Neuron (in vitro differentiated cells): ENCODE data around the gene LGALS12.
"Not testable (repeated sequence)": the region's sequence is repeated elsewhere in the genome, so short reads cannot be mapped to it uniquely, and the experiment has no call there.

ENCODE experiments used
- H2AFZ ChIP-seq: one replicate; pipeline ENCODE4 v1.6.1; 2013; ENCODE audit warnings: low read depth, mild to moderate bottlenecking, inconsistent platforms, low read length, moderate library complexity
- H3K27me3 ChIP-seq: one replicate; pipeline ENCODE4 v1.6.1; 2013; ENCODE audit warnings: low read length; ENCODE audit not compliant: insufficient read depth
- H3K36me3 ChIP-seq: one replicate; pipeline ENCODE4 v1.6.1; 2013; ENCODE audit warnings: low read length; ENCODE audit not compliant: insufficient read depth
- H3K4me1 ChIP-seq: one replicate; pipeline ENCODE4 v1.6.1; 2013; ENCODE audit warnings: low read length; ENCODE audit not compliant: insufficient read depth
- H3K4me3 ChIP-seq: 2 replicates; pipeline ENCODE4 v1.5.1; 2013; ENCODE audit warnings: mild to moderate bottlenecking, low read length, moderate library complexity
- H3K9me3 ChIP-seq: one replicate; pipeline ENCODE4 v1.6.1; 2013; ENCODE audit warnings: low read length

Gene LGALS12

GRCh38 chr11:63508745-63509144 is 2.9 kb downstream of the LGALS12 start:
- Histone ChIP-seq H3K4me1 (peaks cover 4% of the 10 kb centered on the region), H3K36me3 (no peaks in the 10 kb centered on the region), H3K9me3 (no peaks in the 10 kb centered on the region), H3K4me3 (no peak overlapping the region), H3K27me3 (peaks cover 25% of the 10 kb centered on the region), H2AFZ (no peak overlapping the region)

- H2AFZ ChIP-seq, result no peak overlapping the region
- no peaks in the 10 kb centered on the region for H3K9me3 ChIP-seq
- peaks cover 25% of the 10 kb centered on the region for H3K27me3 ChIP-seq
- H3K36me3 ChIP-seq, result no peaks in the 10 kb centered on the region
- H3K4me1 ChIP-seq, result peaks cover 4% of the 10 kb centered on the region
- no peak overlapping the region for H3K4me3 ChIP-seq
These were observed 4.6 kb downstream of the LGALS12 start for GRCh38 chr11:63510360-63511047.

GRCh38 chr11:63511048-63511748 is 5.3 kb downstream of the LGALS12 start:
- peaks cover 4% of the 10 kb centered on the region for H3K4me1 ChIP-seq
- H2AFZ ChIP-seq, result no peak overlapping the region
- H3K36me3 ChIP-seq, result no peaks in the 10 kb centered on the region
- H3K4me3 ChIP-seq, result no peak overlapping the region
- no peaks in the 10 kb centered on the region for H3K9me3 ChIP-seq
- peaks cover 25% of the 10 kb centered on the region for H3K27me3 ChIP-seq

- Histone ChIP-seq H3K4me3 (no peak overlapping the region), H3K27me3 (peaks cover 27% of the 10 kb centered on the region), H3K36me3 (no peaks in the 10 kb centered on the region), H2AFZ (no peak overlapping the region), H3K4me1 (peaks cover 4% of the 10 kb centered on the region), H3K9me3 (no peaks in the 10 kb centered on the region)
These were observed 6.9 kb downstream of the LGALS12 start for GRCh38 chr11:63512816-63513215.

GRCh38 chr11:63516109-63516508 is 10.2 kb downstream of the LGALS12 start:
- H2AFZ ChIP-seq, result no peak overlapping the region
- peaks cover 18% of the 10 kb centered on the region for H3K27me3 ChIP-seq
- no peaks in the 10 kb centered on the region for H3K9me3 ChIP-seq
- H3K4me1 ChIP-seq, result no peaks in the 10 kb centered on the region
- no peaks in the 10 kb centered on the region for H3K36me3 ChIP-seq
- H3K4me3 ChIP-seq, result no peak overlapping the region

GRCh38 chr11:63517156-63517555 is 11.3 kb downstream of the LGALS12 start:
- Histone ChIP-seq H3K4me3 (no peak overlapping the region), H3K36me3 (no peaks in the 10 kb centered on the region), H3K27me3 (peaks cover 8% of the 10 kb centered on the region), H2AFZ (no peak overlapping the region), H3K9me3 (no peaks in the 10 kb centered on the region), H3K4me1 (no peaks in the 10 kb centered on the region)

GRCh38 chr11:63518548-63518947 is 12.7 kb downstream of the LGALS12 start:
- Histone ChIP-seq H3K27me3 (peaks cover 2% of the 10 kb centered on the region), H3K4me1 (no peaks in the 10 kb centered on the region), H2AFZ (no peak overlapping the region), H3K36me3 (no peaks in the 10 kb centered on the region), H3K9me3 (no peaks in the 10 kb centered on the region), H3K4me3 (no peak overlapping the region)

- no peaks in the 10 kb centered on the region for H3K9me3 ChIP-seq
- no peaks in the 10 kb centered on the region for H3K36me3 ChIP-seq
- H3K27me3 ChIP-seq, result peaks cover 2% of the 10 kb centered on the region
- H2AFZ ChIP-seq, result no peak overlapping the region
- H3K4me1 ChIP-seq, result no peaks in the 10 kb centered on the region
- no peak overlapping the region for H3K4me3 ChIP-seq
These were observed 14.8 kb downstream of the LGALS12 start for GRCh38 chr11:63520606-63521170.

GRCh38 chr11:63521896-63522295 is 16.0 kb downstream of the LGALS12 start:
- H3K9me3 ChIP-seq, result no peaks in the 10 kb centered on the region
- no peak overlapping the region for H3K4me3 ChIP-seq
- H3K4me1 ChIP-seq, result no peaks in the 10 kb centered on the region
- H2AFZ ChIP-seq, result no peak overlapping the region
- no peaks in the 10 kb centered on the region for H3K36me3 ChIP-seq
- no peaks in the 10 kb centered on the region for H3K27me3 ChIP-seq

GRCh38 chr11:63523151-63523550 is 17.3 kb downstream of the LGALS12 start:
- no peaks in the 10 kb centered on the region for H3K36me3 ChIP-seq
- H3K4me3 ChIP-seq, result no peak overlapping the region
- no peaks in the 10 kb centered on the region for H3K4me1 ChIP-seq
- no peak overlapping the region for H2AFZ ChIP-seq
- H3K9me3 ChIP-seq, result no peaks in the 10 kb centered on the region
- H3K27me3 ChIP-seq, result no peaks in the 10 kb centered on the region

- Histone ChIP-seq H3K36me3 (no peaks in the 10 kb centered on the region), H3K9me3 (no peaks in the 10 kb centered on the region), H3K4me3 (no peak overlapping the region), H3K4me1 (peaks cover 6% of the 10 kb centered on the region), H2AFZ (no peak overlapping the region), H3K27me3 (peaks cover 5% of the 10 kb centered on the region)
These were observed 21.8 kb downstream of the LGALS12 start for GRCh38 chr11:63527667-63528066.

GRCh38 chr11:63528156-63528555 is 22.3 kb downstream of the LGALS12 start:
- not testable (repeated sequence) for H3K36me3 ChIP-seq, H3K9me3 ChIP-seq, H3K27me3 ChIP-seq, H2AFZ ChIP-seq, H3K4me3 ChIP-seq, H3K4me1 ChIP-seq

GRCh38 chr11:63528729-63529278 is 22.9 kb downstream of the LGALS12 start:
- H2AFZ ChIP-seq, H3K4me1 ChIP-seq, H3K9me3 ChIP-seq, H3K4me3 ChIP-seq, H3K36me3 ChIP-seq: not testable (repeated sequence)
- peaks cover 12% of the 10 kb centered on the region for H3K27me3 ChIP-seq
